ENCODE results near the gene APCDD1L.

- no peak for TF ChIP-seq CTCF (IDR thresholded peaks at IDR 0.05)
- no peak for TF ChIP-seq POLR2A (IDR thresholded peaks at IDR 0.05)
Observed at GRCh38 chr20:58531063-58531462, 15.9 kb upstream of the APCDD1L start.

Data from heart left ventricle (tissue), 13 donors.